Urinary bladder (tissue), 4 donors: Measurements from ENCODE around the gene ZNF8. TPM values are rescaled to one million over a fixed set of nuclear protein-coding genes. Genes with fewer than 3 reads are reported as not detected.

ENCODE experiments used
- DNase-seq: peaks from one replicate; pipeline ENCODE4 v3.0.0-alpha.2; 2015; ENCODE audit errors: extremely low spot score
- H3K27ac ChIP-seq: one replicate; pipeline ENCODE4 v1.5.1; 2013; ENCODE audit warnings: low read depth, mild to moderate bottlenecking, moderate library complexity
- H3K36me3 ChIP-seq: one replicate; pipeline ENCODE4 v1.6.1; 2013; ENCODE audit warnings: mild to moderate bottlenecking, moderate library complexity; ENCODE audit not compliant: insufficient read depth
- H3K4me1 ChIP-seq: one replicate; pipeline ENCODE4 v1.6.1; 2013; ENCODE audit warnings: mild to moderate bottlenecking, moderate library complexity; ENCODE audit not compliant: insufficient read depth
- H3K4me3 ChIP-seq: one replicate; pipeline ENCODE4 v1.5.1; 2013; ENCODE audit warnings: low read depth, low read length
- WGBS: extraction: QIAGEN DNeasy Blood & Tissue Kit; methylation state at CpG from one replicate; pipeline ENCODE4 v1.1.7; 2013; 5-methylcytosine and 5-hydroxymethylcytosine counted together
- polyA plus RNA-seq: library from polyadenylated mRNA; stranded (reverse); fragments of 200-250 nt; gene quantifications from one replicate; pipeline ENCODE4 v1.2.3, GENCODE V29; 2013
- total RNA-seq: library from RNA; depleted of rRNA; stranded (reverse); fragments of >200 nt; gene quantifications from one replicate; pipeline ENCODE4 v1.2.3, GENCODE V29; 2014
- donor health status: healthy with polysubstance abuse.
- donor health status: healthy.

Gene ZNF8
- total and polyA plus RNA-seq, 2 donors = 1.8 to 7.8 TPM

GRCh38 chr19:58277197-58277596 lies 1.6 kb upstream of the ZNF8 start:
- DNase-seq = no peak
- no peaks in the 10 kb centered on the region for H3K36me3 ChIP-seq
- no peak overlapping the region for H3K4me3 ChIP-seq
- WGBS = 98% methylated on average over 7 of the region's 7 CpGs
- no peak overlapping the region for H3K27ac ChIP-seq
- H3K4me1 ChIP-seq = peaks cover 2% of the 10 kb centered on the region

- H3K36me3 ChIP-seq = no peaks in the 10 kb centered on the region
- H3K4me3 ChIP-seq = peak overlapping the region; percentile 74
- peaks cover 2% of the 10 kb centered on the region for H3K4me1 ChIP-seq
- 37% methylated on average over 25 of the region's 25 CpGs for WGBS
- DNase-seq = no peak
- H3K27ac ChIP-seq = peak overlapping the region; percentile 79
Measured at GRCh38 chr19:58277748-58278540, 811 bp upstream of the ZNF8 start.

GRCh38 chr19:58279042-58279924 lies 528 bp downstream of the ZNF8 start:
- WGBS = 3% methylated on average over 60 of the region's 60 CpGs
- DNase-seq = peak; percentile 57
- Histone ChIP-seq H3K4me1 (peaks cover 2% of the 10 kb centered on the region), H3K4me3 (peak overlapping the region; percentile 74), H3K36me3 (no peaks in the 10 kb centered on the region), H3K27ac (peak overlapping the region; percentile 56)

- no peak overlapping the region for H3K4me3 ChIP-seq
- no peak for DNase-seq
- no peaks in the 10 kb centered on the region for H3K36me3 ChIP-seq
- no peak overlapping the region for H3K27ac ChIP-seq
- 65% methylated on average over 4 of the region's 4 CpGs for WGBS
- H3K4me1 ChIP-seq = peaks cover 2% of the 10 kb centered on the region
Measured at GRCh38 chr19:58279925-58280316, 1.2 kb downstream of the ZNF8 start.

GRCh38 chr19:58284199-58284598 lies 5.4 kb downstream of the ZNF8 start:
- Histone ChIP-seq H3K36me3 (peaks cover 6% of the 10 kb centered on the region), H3K4me1 (no peaks in the 10 kb centered on the region), H3K4me3 (no peak overlapping the region), H3K27ac (no peak overlapping the region)
- 92% methylated on average over 7 of the region's 7 CpGs for WGBS
- DNase-seq = no peak

- H3K27ac ChIP-seq = no peak overlapping the region
- WGBS = 96% methylated on average over 7 of the region's 7 CpGs
- peaks cover 9% of the 10 kb centered on the region for H3K36me3 ChIP-seq
- no peak overlapping the region for H3K4me3 ChIP-seq
- H3K4me1 ChIP-seq = no peaks in the 10 kb centered on the region
- DNase-seq = no peak
Measured at GRCh38 chr19:58291943-58292342, 13.2 kb downstream of the ZNF8 start.

- peaks cover 7% of the 10 kb centered on the region for H3K36me3 ChIP-seq
- H3K4me1 ChIP-seq = no peaks in the 10 kb centered on the region
- DNase-seq = no peak
- H3K4me3 ChIP-seq = no peak overlapping the region
- WGBS = 97% methylated on average over 22 of the region's 22 CpGs
- H3K27ac ChIP-seq = no peak overlapping the region
Measured at GRCh38 chr19:58294743-58295374, 16.1 kb downstream of the ZNF8 start.

- no peaks in the 10 kb centered on the region for H3K4me1 ChIP-seq
- no peak overlapping the region for H3K27ac ChIP-seq
- no peak overlapping the region for H3K4me3 ChIP-seq
- no peak for DNase-seq
- 91% methylated on average over 7 of the region's 7 CpGs for WGBS
- H3K36me3 ChIP-seq = peaks cover 7% of the 10 kb centered on the region
Measured at GRCh38 chr19:58296104-58296503, 17.3 kb downstream of the ZNF8 start.

- H3K4me3 ChIP-seq = no peak overlapping the region
- no peaks in the 10 kb centered on the region for H3K4me1 ChIP-seq
- 91% methylated on average over 7 of the region's 7 CpGs for WGBS
- H3K36me3 ChIP-seq = no peaks in the 10 kb centered on the region
- no peak for DNase-seq
- H3K27ac ChIP-seq = no peak overlapping the region
Measured at GRCh38 chr19:58300620-58301019, 21.9 kb downstream of the ZNF8 start.

- H3K36me3 ChIP-seq = no peaks in the 10 kb centered on the region
- H3K27ac ChIP-seq = no peak overlapping the region
- no peaks in the 10 kb centered on the region for H3K4me1 ChIP-seq
- 84% methylated on average over 7 of the region's 7 CpGs for WGBS
- H3K4me3 ChIP-seq = no peak overlapping the region
- no peak for DNase-seq
Measured at GRCh38 chr19:58304255-58304654, 25.5 kb downstream of the ZNF8 start.

GRCh38 chr19:58304748-58305064 lies 26.0 kb downstream of the ZNF8 start:
- WGBS = 14% methylated on average over 7 of the region's 7 CpGs
- no peaks in the 10 kb centered on the region for H3K36me3 ChIP-seq

GRCh38 chr19:58305065-58305931 lies 26.5 kb downstream of the ZNF8 start, which contains the start of gene ERVK3-1:
TSS of gene ERVK3-1 (plus strand) at chr19:58305377. CDS start at chr19:58312169, 6,792 bp downstream.
- under 1% methylated on average over 55 of the region's 55 CpGs for WGBS
- no peaks in the 10 kb centered on the region for H3K36me3 ChIP-seq

More at GRCh38 chr19:58304748-58305064, 26.0 kb downstream of the ZNF8 start:
- peak overlapping the region; percentile 81 for H3K4me3 ChIP-seq
- H3K4me1 ChIP-seq = no peaks in the 10 kb centered on the region
- no peak for DNase-seq
- H3K27ac ChIP-seq = no peak overlapping the region

GRCh38 chr19:58305932-58306323 lies 27.2 kb downstream of the ZNF8 start:
- 51% methylated on average over 12 of the region's 12 CpGs for WGBS
- Histone ChIP-seq H3K4me3 (peak overlapping the region; percentile 81), H3K27ac (no peak overlapping the region), H3K36me3 (no peaks in the 10 kb centered on the region), H3K4me1 (no peaks in the 10 kb centered on the region)
- no peak for DNase-seq

More at GRCh38 chr19:58305065-58305931, 26.5 kb downstream of the ZNF8 start, which contains the start of gene ERVK3-1:
- H3K27ac ChIP-seq = peak within 1 kb of the TSS; percentile 55
- peak within 1 kb of the TSS; percentile 81 for H3K4me3 ChIP-seq
- no peaks in the 10 kb centered on the region for H3K4me1 ChIP-seq
- peak; percentile 90 for DNase-seq
